C4-2B (cell line): ENCODE data around the gene PBX1.

ENCODE experiments used
- ZFX ChIP-seq: fragments of 450-650 bp; IDR thresholded peaks from 2 replicates; pipeline ENCODE4 v1.6.1; 2017
- TF ChIP-seq, protein P1 (sequence below): fragments of 450-650 bp; conservative IDR thresholded peaks from 2 replicates; pipeline ENCODE4 v1.5.1; 2017; ENCODE audit warnings: mild to moderate bottlenecking

GRCh38 chr1:164643018-164643417 is 84.0 kb downstream of the PBX1 start:
- TF ChIP-seq, protein P1, sequence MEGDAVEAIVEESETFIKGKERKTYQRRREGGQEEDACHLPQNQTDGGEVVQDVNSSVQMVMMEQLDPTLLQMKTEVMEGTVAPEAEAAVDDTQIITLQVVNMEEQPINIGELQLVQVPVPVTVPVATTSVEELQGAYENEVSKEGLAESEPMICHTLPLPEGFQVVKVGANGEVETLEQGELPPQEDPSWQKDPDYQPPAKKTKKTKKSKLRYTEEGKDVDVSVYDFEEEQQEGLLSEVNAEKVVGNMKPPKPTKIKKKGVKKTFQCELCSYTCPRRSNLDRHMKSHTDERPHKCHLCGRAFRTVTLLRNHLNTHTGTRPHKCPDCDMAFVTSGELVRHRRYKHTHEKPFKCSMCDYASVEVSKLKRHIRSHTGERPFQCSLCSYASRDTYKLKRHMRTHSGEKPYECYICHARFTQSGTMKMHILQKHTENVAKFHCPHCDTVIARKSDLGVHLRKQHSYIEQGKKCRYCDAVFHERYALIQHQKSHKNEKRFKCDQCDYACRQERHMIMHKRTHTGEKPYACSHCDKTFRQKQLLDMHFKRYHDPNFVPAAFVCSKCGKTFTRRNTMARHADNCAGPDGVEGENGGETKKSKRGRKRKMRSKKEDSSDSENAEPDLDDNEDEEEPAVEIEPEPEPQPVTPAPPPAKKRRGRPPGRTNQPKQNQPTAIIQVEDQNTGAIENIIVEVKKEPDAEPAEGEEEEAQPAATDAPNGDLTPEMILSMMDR, result no peak
- no peak for TF ChIP-seq ZFX
